GM13976 (cell line): ENCODE measurements around the gene CCDC141.
"Not testable (repeated sequence)": the region's sequence is repeated elsewhere in the genome, so short reads cannot be mapped to it uniquely, and the experiment has no call there.

ENCODE experiments used
- DNase-seq: peaks from one replicate; pipeline ENCODE4 v3.0.0; 2012; ENCODE audit warnings: low spot score
- in situ Hi-C: fragments of 300-500 bp; cut with MboI; formaldehyde crosslinking; loops from one replicate; pipeline ENCODE4 v1.12.0; 2022; ENCODE audit warnings: low sequenced_read_pairs, mixed read lengths, inconsistent platforms; ENCODE audit not compliant: unreplicated experiment
- TF ChIP-seq, protein P1 (sequence below): IDR thresholded peaks from 2 replicates; pipeline ENCODE4 v1.5.1; 2012; ENCODE audit warnings: borderline replicate concordance, mild to moderate bottlenecking; ENCODE audit not compliant: insufficient read depth; ENCODE audit errors: extremely low read depth, missing control alignments, control extremely low read depth

Gene CCDC141

DNA sequence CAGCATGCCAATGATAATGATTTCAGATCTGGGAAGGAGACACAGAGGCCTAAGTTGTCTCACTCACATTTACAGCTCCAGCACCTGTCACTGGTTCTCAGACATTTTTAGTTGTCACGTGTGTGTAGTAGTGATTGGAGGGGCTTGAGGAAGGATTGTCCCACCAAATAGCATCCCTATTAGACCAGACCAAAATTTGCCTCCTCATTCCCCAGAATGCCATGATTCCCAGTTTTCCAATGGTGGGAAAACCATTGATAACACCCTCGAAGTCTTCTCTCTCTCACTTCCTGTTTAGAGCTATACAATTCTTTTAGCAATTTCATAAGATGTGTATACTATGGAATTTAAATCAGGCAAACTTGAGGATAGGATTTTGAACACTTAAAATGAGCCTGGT is 52.5 kb downstream of the CCDC141 start:
- in situ Hi-C loops, result no loop called here
- DNase-seq, result no peak
- TF ChIP-seq, protein P1, sequence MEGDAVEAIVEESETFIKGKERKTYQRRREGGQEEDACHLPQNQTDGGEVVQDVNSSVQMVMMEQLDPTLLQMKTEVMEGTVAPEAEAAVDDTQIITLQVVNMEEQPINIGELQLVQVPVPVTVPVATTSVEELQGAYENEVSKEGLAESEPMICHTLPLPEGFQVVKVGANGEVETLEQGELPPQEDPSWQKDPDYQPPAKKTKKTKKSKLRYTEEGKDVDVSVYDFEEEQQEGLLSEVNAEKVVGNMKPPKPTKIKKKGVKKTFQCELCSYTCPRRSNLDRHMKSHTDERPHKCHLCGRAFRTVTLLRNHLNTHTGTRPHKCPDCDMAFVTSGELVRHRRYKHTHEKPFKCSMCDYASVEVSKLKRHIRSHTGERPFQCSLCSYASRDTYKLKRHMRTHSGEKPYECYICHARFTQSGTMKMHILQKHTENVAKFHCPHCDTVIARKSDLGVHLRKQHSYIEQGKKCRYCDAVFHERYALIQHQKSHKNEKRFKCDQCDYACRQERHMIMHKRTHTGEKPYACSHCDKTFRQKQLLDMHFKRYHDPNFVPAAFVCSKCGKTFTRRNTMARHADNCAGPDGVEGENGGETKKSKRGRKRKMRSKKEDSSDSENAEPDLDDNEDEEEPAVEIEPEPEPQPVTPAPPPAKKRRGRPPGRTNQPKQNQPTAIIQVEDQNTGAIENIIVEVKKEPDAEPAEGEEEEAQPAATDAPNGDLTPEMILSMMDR, result no peak

DNA sequence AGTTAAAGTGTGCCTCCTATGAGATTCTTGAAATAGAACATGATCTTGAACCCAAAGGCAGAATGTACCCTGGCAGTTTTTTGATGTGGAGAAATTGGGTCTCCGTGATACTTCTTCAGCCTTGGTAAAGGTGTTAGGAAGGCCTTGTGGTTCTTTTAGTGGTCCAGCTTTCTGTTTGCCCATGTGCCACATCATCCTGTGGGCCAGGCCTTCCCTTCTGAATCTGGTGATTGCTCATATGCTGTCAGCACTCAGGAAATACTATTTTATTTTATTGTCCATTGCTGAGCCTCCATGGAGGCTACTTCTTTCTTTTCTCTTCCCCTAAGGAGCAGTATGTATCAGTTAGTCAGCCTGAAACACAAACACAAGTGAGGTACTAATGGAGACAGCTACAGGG is 52.9 kb downstream of the CCDC141 start:
- TF ChIP-seq, protein P1, result no peak
- in situ Hi-C loops, result no loop called here
- DNase-seq, result no peak

DNA sequence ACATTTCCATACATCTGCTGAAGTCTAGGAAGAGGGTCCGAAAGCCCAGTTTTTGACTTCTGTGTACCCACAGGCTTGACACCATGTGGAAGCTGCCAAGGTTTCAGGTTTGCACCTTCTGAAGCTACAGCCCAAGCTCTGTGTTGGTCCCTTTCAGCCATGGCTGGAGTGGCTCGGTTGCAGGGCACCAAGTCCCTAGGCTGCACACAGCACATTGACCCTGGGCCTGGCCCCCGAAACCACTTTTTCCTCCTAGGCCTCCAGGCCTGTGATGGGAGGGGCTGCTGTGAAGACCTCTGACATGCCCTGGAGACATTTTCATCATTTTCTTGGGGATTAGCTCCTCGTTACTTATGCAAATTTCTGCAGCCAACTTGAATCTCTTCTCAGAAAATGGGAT is 55.7 kb downstream of the CCDC141 start:
- in situ Hi-C loops, result no loop called here
- DNase-seq, result no peak
- TF ChIP-seq, protein P1, result no peak

DNA sequence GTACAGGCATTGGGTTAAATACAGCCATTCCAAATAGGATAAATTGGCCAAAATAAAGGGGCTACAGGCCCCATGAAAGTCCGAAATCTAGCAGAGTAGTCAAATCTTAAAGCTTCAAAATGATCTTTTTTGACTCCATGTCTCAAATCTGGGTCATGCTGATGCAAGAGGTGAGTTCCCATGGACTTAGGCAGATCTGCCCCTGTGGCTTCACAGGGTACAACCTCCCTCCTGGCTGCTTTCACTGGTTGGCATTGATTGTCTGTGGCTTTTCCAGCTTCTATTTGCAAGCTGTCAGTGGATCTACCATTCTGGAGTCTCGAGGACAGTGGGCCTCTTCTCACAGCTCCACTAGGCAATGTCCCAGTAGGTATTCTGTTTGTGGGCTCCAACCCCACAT is 56.1 kb downstream of the CCDC141 start:
- in situ Hi-C loops, result no loop called here
- TF ChIP-seq, protein P1, result no peak
- no peak for DNase-seq

DNA sequence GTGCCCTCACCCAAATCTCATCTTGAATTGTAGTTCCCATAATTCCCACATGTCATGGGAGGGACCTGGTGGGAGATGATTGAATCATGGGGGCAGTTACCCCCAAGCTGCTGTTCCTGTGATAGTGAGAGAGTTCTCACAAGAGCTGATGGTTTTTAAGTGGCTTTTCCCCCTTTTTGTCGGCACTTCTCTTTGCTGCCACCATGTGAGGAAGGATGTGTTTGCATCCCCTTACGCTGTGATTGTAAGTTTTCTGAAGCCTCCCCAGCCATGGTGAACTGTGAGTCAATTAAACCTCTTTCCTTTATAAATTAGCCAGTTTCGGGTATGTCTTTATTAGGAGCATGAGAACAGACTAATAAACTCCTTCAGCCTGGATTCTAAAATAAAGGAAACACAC is 57.2 kb downstream of the CCDC141 start:
- DNase-seq, in situ Hi-C loops: not testable (repeated sequence)

DNA sequence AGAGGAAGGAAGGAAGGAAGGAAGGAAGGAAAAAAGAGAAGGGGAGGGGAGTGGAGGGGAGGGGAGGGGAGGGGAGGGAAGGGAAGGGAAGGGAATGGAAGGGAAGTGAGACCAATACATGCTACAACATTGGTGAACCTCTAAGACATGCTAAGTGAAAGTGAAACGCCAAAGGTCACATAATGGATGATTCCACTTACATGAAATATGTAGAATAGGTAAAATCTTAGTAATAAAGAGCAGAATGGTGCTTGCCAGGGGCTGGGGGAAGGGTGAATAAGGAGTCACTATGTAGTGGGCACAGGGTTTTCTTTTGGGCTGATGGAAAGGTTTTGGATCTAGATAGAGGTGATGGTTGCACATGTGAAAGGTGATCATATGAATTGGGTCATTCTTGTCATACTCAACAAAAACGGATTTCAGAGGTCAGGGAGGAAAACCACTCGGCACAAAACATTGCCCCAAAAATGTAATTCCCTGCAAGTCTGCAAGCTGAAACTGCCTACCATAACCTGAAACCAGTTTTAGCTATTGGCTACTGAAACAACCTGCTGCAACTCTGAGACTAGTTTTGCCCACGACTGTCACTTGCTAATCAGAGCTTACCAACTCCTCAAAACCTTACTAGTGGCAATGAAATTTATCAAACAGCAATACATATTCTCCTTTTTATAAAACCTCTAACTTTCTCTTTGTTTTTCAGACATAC is 59.2 kb downstream of the CCDC141 start:
- in situ Hi-C loops, result no loop called here
- TF ChIP-seq, protein P1, result no peak
- DNase-seq, result peak; percentile 19

DNA sequence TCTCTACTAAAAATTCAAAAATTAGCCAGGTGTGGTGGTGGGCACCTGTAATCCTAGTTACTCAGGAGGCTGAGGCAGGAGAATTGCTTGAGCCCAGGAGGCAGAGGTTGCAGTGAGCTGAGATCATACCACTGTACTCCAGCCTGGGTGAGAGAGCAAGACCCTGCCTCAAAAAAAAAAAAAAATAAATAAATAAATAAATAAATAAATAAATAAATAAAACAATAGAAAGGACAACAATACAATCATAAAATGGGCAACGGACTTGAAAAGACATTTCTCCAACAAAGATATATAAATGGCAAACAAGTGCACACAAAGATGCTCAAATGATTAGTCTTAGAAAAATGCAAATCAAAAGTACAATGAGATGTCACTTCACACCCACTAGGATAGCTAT is 60.5 kb downstream of the CCDC141 start:
- DNase-seq, in situ Hi-C loops: not testable (repeated sequence)

DNA sequence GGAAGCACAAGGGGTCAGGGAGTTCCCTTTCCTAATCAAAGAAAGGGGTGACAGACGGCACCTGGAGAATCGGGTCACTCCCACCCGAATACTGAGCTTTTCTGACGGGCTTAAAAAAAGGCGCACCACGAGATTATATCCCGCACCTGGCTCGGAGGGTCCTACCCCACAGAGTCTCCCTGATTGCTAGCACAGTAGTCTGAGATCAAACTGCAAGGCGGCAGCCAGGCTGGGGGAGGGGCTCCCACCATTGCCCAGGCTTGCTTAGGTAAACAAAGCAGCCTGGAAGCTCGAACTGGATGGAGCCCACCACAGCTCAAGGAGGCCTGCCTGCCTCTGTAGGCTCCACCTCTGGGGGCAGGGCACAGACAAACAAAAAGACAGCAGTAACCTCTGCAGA is 67.3 kb downstream of the CCDC141 start:
- DNase-seq, in situ Hi-C loops: not testable (repeated sequence)
